ENCODE data around the gene PDIK1L. TPM values are rescaled to one million over a fixed set of nuclear protein-coding genes. Genes with fewer than 3 reads are reported as not detected.

Gene PDIK1L
- total RNA-seq, 1 donor from 2014 or later, result 22.8 TPM

- Mint-ChIP-seq H3K27ac (ENCODE audit: unreplicated experiment) (no peak overlapping the region), H3K4me1 (peaks cover 4% of the 10 kb centered on the region), H3K4me3 (no peak overlapping the region), H3K27me3 (ENCODE audit: low read depth) (no peaks in the 10 kb centered on the region), H3K36me3 (ENCODE audit: low read depth) (no peaks in the 10 kb centered on the region), H3K9me3 (no peaks in the 10 kb centered on the region)
- TF ChIP-seq CTCF (conservative IDR thresholded peaks at IDR 0.05), result no peak
- DNase-seq (ENCODE audit: low read depth, low spot score), result no peak
These were observed 13.8 kb downstream of the PDIK1L start for GRCh38 chr1:26125382-26125781.

- no peak for DNase-seq (ENCODE audit: low read depth, low spot score)
- no peaks in the 10 kb centered on the region for H3K36me3 Mint-ChIP-seq (ENCODE audit: low read depth)
- no peak for TF ChIP-seq CTCF (conservative IDR thresholded peaks at IDR 0.05)
- H3K27me3 Mint-ChIP-seq (ENCODE audit: low read depth), result no peaks in the 10 kb centered on the region
- no peaks in the 10 kb centered on the region for H3K9me3 Mint-ChIP-seq
- no peak overlapping the region for H3K27ac Mint-ChIP-seq (ENCODE audit: unreplicated experiment)
- peaks cover 4% of the 10 kb centered on the region for H3K4me1 Mint-ChIP-seq
- no peak overlapping the region for H3K4me3 Mint-ChIP-seq
These were observed 14.3 kb downstream of the PDIK1L start for GRCh38 chr1:26125946-26126320.

- no peaks in the 10 kb centered on the region for H3K36me3 Mint-ChIP-seq (ENCODE audit: low read depth)
- no peaks in the 10 kb centered on the region for H3K27me3 Mint-ChIP-seq (ENCODE audit: low read depth)
- H3K4me1 Mint-ChIP-seq, result peaks cover 4% of the 10 kb centered on the region
- H3K27ac Mint-ChIP-seq (ENCODE audit: unreplicated experiment), result no peak overlapping the region
- no peak for TF ChIP-seq CTCF (conservative IDR thresholded peaks at IDR 0.05)
- no peaks in the 10 kb centered on the region for H3K9me3 Mint-ChIP-seq
- H3K4me3 Mint-ChIP-seq, result no peak overlapping the region
- DNase-seq (ENCODE audit: low read depth, low spot score), result no peak
These were observed 14.9 kb downstream of the PDIK1L start for GRCh38 chr1:26126321-26127084.

GRCh38 chr1:26127235-26128163, 15.9 kb downstream of the PDIK1L start:
- Mint-ChIP-seq H3K9me3 (no peaks in the 10 kb centered on the region), H3K27me3 (ENCODE audit: low read depth) (no peaks in the 10 kb centered on the region), H3K36me3 (ENCODE audit: low read depth) (no peaks in the 10 kb centered on the region), H3K4me3 (no peak overlapping the region), H3K27ac (ENCODE audit: unreplicated experiment) (no peak overlapping the region), H3K4me1 (peaks cover 4% of the 10 kb centered on the region)
- no peak for DNase-seq (ENCODE audit: low read depth, low spot score)
- TF ChIP-seq CTCF (conservative IDR thresholded peaks at IDR 0.05), result no peak

- H3K27me3 Mint-ChIP-seq (ENCODE audit: low read depth), result no peaks in the 10 kb centered on the region
- H3K9me3 Mint-ChIP-seq, result no peaks in the 10 kb centered on the region
- H3K27ac Mint-ChIP-seq (ENCODE audit: unreplicated experiment), result no peak overlapping the region
- TF ChIP-seq CTCF (conservative IDR thresholded peaks at IDR 0.05), result no peak
- H3K36me3 Mint-ChIP-seq (ENCODE audit: low read depth), result no peaks in the 10 kb centered on the region
- H3K4me1 Mint-ChIP-seq, result peaks cover 4% of the 10 kb centered on the region
- DNase-seq (ENCODE audit: low read depth, low spot score), result no peak
- H3K4me3 Mint-ChIP-seq, result no peak overlapping the region
These were observed 18.2 kb downstream of the PDIK1L start for GRCh38 chr1:26129778-26130177.

Measured in neural crest cell (in vitro differentiated cells).